ENCODE results near the gene ZNF236.
"Not testable (repeated sequence)": the region's sequence is repeated elsewhere in the genome, so short reads cannot be mapped to it uniquely, and the experiment has no call there.

ZNF236 gene

DNA sequence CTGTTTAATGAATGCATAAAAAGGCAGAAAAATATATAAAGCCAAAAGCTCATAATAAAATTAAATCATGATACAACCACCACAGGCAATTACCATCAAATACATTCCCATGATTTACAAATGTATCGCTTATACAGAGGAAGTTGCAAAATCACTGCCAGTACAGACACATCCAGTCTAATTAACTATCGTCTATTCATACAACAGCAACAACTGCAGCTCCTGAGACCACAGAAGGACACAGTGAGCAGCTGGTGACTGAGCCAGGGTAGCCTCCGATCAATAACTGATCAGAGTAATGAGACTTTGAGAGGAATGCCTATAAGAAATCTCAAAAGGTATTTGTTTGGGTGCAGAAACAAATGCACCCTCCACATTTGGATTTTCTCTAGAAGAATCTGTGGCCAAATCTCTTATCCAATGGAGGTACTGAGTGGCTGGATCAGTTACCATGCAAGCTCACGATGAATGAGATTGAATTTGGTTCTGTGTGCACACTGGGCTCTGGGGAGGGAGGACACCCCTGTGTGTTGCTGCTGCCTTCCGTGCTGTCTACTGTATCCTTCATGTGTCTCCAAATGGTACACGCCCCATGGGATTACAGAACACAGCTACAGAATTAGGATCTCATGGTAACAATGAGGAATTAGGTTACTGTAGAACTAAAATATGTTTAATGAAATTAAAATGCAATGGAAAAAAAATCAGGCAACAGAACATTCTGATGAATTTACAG is 190.6 kb downstream of the ZNF236 start:
- no peak for DNase-seq

DNA sequence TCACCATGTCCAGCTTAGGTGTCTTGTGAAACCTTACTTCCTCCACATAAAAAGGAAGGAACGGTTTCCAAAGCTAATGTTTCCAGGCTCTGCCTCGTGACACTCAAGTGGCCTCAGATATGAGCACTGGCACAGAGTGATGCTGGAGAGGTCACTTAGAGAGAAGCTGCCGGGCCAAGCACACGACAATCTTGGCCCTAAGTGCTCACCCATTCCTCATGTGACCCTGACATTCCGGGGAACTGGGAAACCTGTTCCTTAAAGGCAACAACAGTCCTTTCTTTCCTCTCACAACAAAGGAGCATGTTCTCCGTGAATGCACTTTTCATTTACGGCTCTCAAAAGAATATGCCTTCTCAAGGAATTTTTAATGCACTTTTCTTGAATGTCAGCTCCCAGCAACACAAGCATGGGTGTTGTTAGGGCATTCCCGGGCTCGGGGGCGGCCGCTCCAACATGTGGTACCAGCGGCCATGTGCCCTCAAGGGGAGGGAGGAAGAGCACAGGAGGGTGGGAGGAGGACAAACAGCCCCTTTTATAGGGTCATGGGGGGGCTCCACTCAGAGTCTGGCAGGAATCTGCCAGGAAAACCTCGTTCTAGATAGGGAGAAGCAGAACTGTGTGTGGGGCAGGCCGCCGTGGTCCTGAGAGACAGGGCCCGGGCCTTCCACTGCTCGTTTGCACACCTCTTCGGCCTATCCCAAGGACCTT is 191.6 kb downstream of the ZNF236 start:
- DNase-seq, result no peak

DNA sequence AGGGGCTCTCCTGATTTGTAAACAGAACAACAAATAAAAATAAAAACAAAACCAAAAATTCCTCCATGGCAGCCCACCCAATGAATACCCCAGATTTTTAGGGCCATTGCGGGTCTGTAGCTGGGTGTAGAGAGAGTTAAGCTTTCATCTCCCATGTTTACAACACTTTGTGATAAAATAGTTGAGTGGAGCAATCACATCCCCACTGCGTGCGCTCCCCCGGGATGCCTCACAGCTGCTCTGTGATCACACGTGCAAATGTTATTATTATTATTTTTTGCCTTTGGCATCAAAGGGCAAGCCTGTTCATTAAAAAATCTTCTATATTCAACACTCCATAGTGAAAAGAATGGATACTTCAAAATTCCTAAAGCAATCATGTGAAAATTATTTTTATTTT is 192.2 kb downstream of the ZNF236 start:
- DNase-seq, result no peak

GRCh38 chr18:77015169-77015568 is 192.8 kb downstream of the ZNF236 start:
- DNase-seq, result no peak

- no peak for DNase-seq
Measured at GRCh38 chr18:77015771-77016710, 193.7 kb downstream of the ZNF236 start.

DNA sequence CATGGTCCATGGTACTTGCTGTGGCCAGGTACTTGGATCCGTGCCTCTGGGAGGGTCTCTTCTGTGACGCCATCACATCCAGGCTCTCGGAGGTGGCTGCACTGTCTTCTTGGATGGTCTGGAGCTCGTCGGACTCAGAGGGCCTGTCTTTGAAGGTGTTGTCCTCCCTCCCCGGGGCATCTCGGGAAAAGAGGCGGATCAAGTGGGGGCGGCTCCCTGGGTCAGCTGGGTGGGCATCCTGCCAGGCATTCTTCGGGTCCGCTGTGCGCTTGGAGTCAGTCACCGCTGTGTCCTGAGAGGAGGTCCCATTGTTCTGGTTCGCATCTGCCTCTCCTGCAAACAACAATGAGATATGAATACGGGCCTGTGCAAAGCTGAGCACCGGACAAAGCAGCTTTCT is 194.6 kb downstream of the ZNF236 start:
- DNase-seq, result no peak

DNA sequence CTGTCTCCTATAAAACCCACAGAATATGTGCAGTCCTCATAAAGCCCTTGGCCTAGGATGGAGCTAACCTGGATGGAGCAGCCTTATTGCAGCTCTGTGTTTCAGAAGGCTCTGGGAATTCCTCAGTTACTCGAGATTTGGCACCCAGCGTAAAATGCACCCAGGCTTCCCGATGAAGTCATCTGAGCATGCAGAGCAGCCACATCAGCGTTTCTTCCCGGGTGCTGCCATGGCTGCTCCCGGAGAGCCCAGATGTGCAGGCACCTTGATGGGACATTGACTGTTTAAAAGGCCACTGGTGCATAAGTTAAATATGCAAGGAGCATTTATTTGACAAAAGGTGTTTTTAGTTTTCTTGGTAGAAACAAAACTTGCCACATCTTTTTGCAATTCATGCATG is 195.0 kb downstream of the ZNF236 start:
- DNase-seq, result no peak

GRCh38 chr18:77018650-77019049 is 196.3 kb downstream of the ZNF236 start:
- not testable (repeated sequence) for DNase-seq

GRCh38 chr18:77019641-77020040 is 197.3 kb downstream of the ZNF236 start:
- DNase-seq, result no peak

Measured in NCI-H82 (cell line).